K562 (cell line): Measurements from ENCODE around the gene NCCRP1. TPM values are rescaled to one million over a fixed set of nuclear protein-coding genes. Genes with fewer than 3 reads are reported as not detected.

Experiments
- RBBP5 ChIP-seq: fragments of 200-600 bp; sonication (generic); IDR thresholded peaks from 2 replicates; pipeline ENCODE4 v1.6.1; 2012; ENCODE audit warnings: borderline replicate concordance, mild to moderate bottlenecking, low read length, control low read depth, inconsistent platforms; ENCODE audit not compliant: insufficient read depth, poor library complexity, severe bottlenecking
- RFX1 ChIP-seq: fragments of 450-650 bp; IDR thresholded peaks from 2 replicates; pipeline ENCODE4 v1.6.1; 2016; ENCODE audit warnings: mild to moderate bottlenecking, moderate library complexity
- WHSC1 ChIP-seq: IDR thresholded peaks from one replicate; pipeline ENCODE4 v1.6.1; 2012; ENCODE audit warnings: low read length, control low read depth, inconsistent platforms
- polyA plus RNA-seq, 8 experiments: library from polyadenylated mRNA; depleted of rRNA in 4 of 8; stranded (reverse) in 5 of 8; unstranded in 3 of 8; fragments of >200 nt; fragmentation: Nextera tagmentation in 2 of 8; fragmentation: Illumina TruSeq in 1 of 8; extraction: Ambion mirVana in 2 of 8; extraction: Trizol in 1 of 8; gene quantifications; 2 replicates each; pipeline versions ENCODE4 v1.2.1 to v1.2.3, GENCODE V29; 2011 to 2014; ENCODE audit warnings: inconsistent platforms in 1 of 8, missing spikeins in 1 of 8
- total RNA-seq, 7 experiments: library from RNA; depleted of rRNA in 6 of 7; stranded (reverse); fragments of >200 nt in 6 of 7; fragmentation: Illumina TruSeq in 2 of 7; extraction: Trizol in 2 of 7; gene quantifications; 2 replicates each; pipeline versions ENCODE4 v1.2.1 to v1.2.3, GENCODE V29; 2011 to 2021; ENCODE audit warnings: low replicate concordance in 1 of 7
- TF ChIP-seq, protein P1 (sequence below): fragments of 450-650 bp; IDR thresholded peaks from 2 replicates; pipeline ENCODE4 v1.6.1; 2017; ENCODE audit warnings: antibody characterized with exemption, mild to moderate bottlenecking

Gene NCCRP1
- total and polyA plus RNA-seq, 9 of the 15 experiments (the other 6 are each of a cell fraction or from before 2014, with no cell fraction given) = 0.05 TPM; not detected in 8

DNA sequence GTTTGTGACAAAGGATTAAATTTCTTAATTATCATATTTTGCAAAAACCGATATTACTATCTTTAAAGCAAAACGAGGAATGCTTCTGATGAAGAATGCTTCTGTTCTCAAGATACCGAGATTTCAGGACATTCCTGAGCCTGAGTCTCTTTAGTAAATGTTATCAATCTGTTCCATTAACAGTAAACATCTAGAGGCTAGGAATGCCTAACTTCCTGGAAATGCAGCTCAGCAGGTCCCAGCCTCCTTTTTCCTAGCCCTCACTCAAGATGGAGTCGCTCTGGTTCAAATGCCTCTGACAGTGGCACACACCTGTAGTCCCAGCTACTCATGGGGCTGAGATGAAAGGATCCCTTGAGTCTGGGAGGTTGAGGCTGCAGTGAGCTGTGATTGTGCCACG, 54.3 kb downstream of the NCCRP1 start (continued):
- TF ChIP-seq, protein P1, sequence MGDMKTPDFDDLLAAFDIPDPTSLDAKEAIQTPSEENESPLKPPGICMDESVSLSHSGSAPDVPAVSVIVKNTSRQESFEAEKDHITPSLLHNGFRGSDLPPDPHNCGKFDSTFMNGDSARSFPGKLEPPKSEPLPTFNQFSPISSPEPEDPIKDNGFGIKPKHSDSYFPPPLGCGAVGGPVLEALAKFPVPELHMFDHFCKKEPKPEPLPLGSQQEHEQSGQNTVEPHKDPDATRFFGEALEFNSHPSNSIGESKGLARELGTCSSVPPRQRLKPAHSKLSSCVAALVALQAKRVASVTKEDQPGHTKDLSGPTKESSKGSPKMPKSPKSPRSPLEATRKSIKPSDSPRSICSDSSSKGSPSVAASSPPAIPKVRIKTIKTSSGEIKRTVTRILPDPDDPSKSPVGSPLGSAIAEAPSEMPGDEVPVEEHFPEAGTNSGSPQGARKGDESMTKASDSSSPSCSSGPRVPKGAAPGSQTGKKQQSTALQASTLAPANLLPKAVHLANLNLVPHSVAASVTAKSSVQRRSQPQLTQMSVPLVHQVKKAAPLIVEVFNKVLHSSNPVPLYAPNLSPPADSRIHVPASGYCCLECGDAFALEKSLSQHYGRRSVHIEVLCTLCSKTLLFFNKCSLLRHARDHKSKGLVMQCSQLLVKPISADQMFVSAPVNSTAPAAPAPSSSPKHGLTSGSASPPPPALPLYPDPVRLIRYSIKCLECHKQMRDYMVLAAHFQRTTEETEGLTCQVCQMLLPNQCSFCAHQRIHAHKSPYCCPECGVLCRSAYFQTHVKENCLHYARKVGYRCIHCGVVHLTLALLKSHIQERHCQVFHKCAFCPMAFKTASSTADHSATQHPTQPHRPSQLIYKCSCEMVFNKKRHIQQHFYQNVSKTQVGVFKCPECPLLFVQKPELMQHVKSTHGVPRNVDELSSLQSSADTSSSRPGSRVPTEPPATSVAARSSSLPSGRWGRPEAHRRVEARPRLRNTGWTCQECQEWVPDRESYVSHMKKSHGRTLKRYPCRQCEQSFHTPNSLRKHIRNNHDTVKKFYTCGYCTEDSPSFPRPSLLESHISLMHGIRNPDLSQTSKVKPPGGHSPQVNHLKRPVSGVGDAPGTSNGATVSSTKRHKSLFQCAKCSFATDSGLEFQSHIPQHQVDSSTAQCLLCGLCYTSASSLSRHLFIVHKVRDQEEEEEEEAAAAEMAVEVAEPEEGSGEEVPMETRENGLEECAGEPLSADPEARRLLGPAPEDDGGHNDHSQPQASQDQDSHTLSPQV = 0 out of 2 replicates have a peak, but pooled peaks have one; percentile 40
- TF ChIP-seq RBBP5 (no peak), RFX1 (no peak), WHSC1 (no peak)

Other genes with a start within 250 kb of the NCCRP1 start
Only the 7 nearest of the 18 such genes appear.
- not detected in 2 replicates for gene ACP7, start 112.6 kb upstream of the NCCRP1 start, total RNA-seq (2014; rRNA removed)
- not detected in 2 replicates for gene ACP7, start 112.6 kb upstream of the NCCRP1 start, total RNA-seq (2014; rRNA removed; fragmentation: Illumina TruSeq; extraction: Trizol)
- gene ACP7, start 112.6 kb upstream of the NCCRP1 start, total RNA-seq (2015; rRNA removed; fragmentation: Illumina TruSeq; extraction: Trizol) = not detected in 2 replicates
- gene ACP7, start 112.6 kb upstream of the NCCRP1 start, total RNA-seq (2021) = not detected in 2 replicates
- gene ACP7, start 112.6 kb upstream of the NCCRP1 start, polyA plus RNA-seq (2011; rRNA removed) = not detected in 2 replicates
- not detected in 2 replicates for gene ACP7, start 112.6 kb upstream of the NCCRP1 start, polyA plus RNA-seq (2014; fragmentation: Illumina TruSeq; extraction: Trizol)
- gene ACP7, start 112.6 kb upstream of the NCCRP1 start, polyA plus RNA-seq (2014; fragmentation: Nextera tagmentation; extraction: Ambion mirVana) = not detected
- gene ACP7, start 112.6 kb upstream of the NCCRP1 start, polyA plus RNA-seq (2014; rRNA removed) = not detected in 2 replicates
- gene PAK4, start 71.2 kb upstream of the NCCRP1 start, total RNA-seq (2014; rRNA removed) = 5.8 and 9.2 TPM in 2 replicates
- 1.6 and 2.6 TPM in 2 replicates for gene PAK4, start 71.2 kb upstream of the NCCRP1 start, total RNA-seq (2014; rRNA removed; fragmentation: Illumina TruSeq; extraction: Trizol)
- gene PAK4, start 71.2 kb upstream of the NCCRP1 start, total RNA-seq (2015; rRNA removed; fragmentation: Illumina TruSeq; extraction: Trizol) = 5.4 and 6.3 TPM in 2 replicates
- gene PAK4, start 71.2 kb upstream of the NCCRP1 start, total RNA-seq (2021) = 33.1 and 33.5 TPM in 2 replicates
- 6.0 and 12.1 TPM in 2 replicates for gene PAK4, start 71.2 kb upstream of the NCCRP1 start, polyA plus RNA-seq (2011; rRNA removed)
- 10.6 and 22.2 TPM in 2 replicates for gene PAK4, start 71.2 kb upstream of the NCCRP1 start, polyA plus RNA-seq (2014; fragmentation: Illumina TruSeq; extraction: Trizol)
- under 1 TPM; 0.21 to 0.46 TPM for gene PAK4, start 71.2 kb upstream of the NCCRP1 start, polyA plus RNA-seq (2014; fragmentation: Nextera tagmentation; extraction: Ambion mirVana)
- gene PAK4, start 71.2 kb upstream of the NCCRP1 start, polyA plus RNA-seq (2014; rRNA removed) = 11.5 and 14.4 TPM in 2 replicates
- not detected in 2 replicates for gene SYCN, start 7.3 kb downstream of the NCCRP1 start, total RNA-seq (2014; rRNA removed)
- gene SYCN, start 7.3 kb downstream of the NCCRP1 start, total RNA-seq (2014; rRNA removed; fragmentation: Illumina TruSeq; extraction: Trizol) = not detected in 2 replicates
- not detected in 2 replicates for gene SYCN, start 7.3 kb downstream of the NCCRP1 start, total RNA-seq (2015; rRNA removed; fragmentation: Illumina TruSeq; extraction: Trizol)
- 0.36 TPM in 1 of 2 replicates, not detected in the other for gene SYCN, start 7.3 kb downstream of the NCCRP1 start, total RNA-seq (2021)
- not detected in 2 replicates for gene SYCN, start 7.3 kb downstream of the NCCRP1 start, polyA plus RNA-seq (2011; rRNA removed)
- not detected in 2 replicates for gene SYCN, start 7.3 kb downstream of the NCCRP1 start, polyA plus RNA-seq (2014; fragmentation: Illumina TruSeq; extraction: Trizol)
- not detected for gene SYCN, start 7.3 kb downstream of the NCCRP1 start, polyA plus RNA-seq (2014; fragmentation: Nextera tagmentation; extraction: Ambion mirVana)
- gene SYCN, start 7.3 kb downstream of the NCCRP1 start, polyA plus RNA-seq (2014; rRNA removed) = not detected in 2 replicates
- gene IFNL3, start 48.0 kb downstream of the NCCRP1 start, total RNA-seq (2014; rRNA removed) = not detected in 2 replicates
- not detected in 2 replicates for gene IFNL3, start 48.0 kb downstream of the NCCRP1 start, total RNA-seq (2014; rRNA removed; fragmentation: Illumina TruSeq; extraction: Trizol)
- gene IFNL3, start 48.0 kb downstream of the NCCRP1 start, total RNA-seq (2015; rRNA removed; fragmentation: Illumina TruSeq; extraction: Trizol) = not detected in 2 replicates
- gene IFNL3, start 48.0 kb downstream of the NCCRP1 start, total RNA-seq (2021) = not detected in 2 replicates
- not detected in 2 replicates for gene IFNL3, start 48.0 kb downstream of the NCCRP1 start, polyA plus RNA-seq (2011; rRNA removed)
- gene IFNL3, start 48.0 kb downstream of the NCCRP1 start, polyA plus RNA-seq (2014; fragmentation: Illumina TruSeq; extraction: Trizol) = not detected in 2 replicates
- gene IFNL3, start 48.0 kb downstream of the NCCRP1 start, polyA plus RNA-seq (2014; fragmentation: Nextera tagmentation; extraction: Ambion mirVana) = not detected
- not detected in 2 replicates for gene IFNL3, start 48.0 kb downstream of the NCCRP1 start, polyA plus RNA-seq (2014; rRNA removed)
- not detected in 2 replicates for gene IFNL4, start 51.9 kb downstream of the NCCRP1 start, total RNA-seq (2014; rRNA removed)
- gene IFNL4, start 51.9 kb downstream of the NCCRP1 start, total RNA-seq (2014; rRNA removed; fragmentation: Illumina TruSeq; extraction: Trizol) = not detected in 2 replicates
- gene IFNL4, start 51.9 kb downstream of the NCCRP1 start, total RNA-seq (2015; rRNA removed; fragmentation: Illumina TruSeq; extraction: Trizol) = not detected in 2 replicates
- not detected in 2 replicates for gene IFNL4, start 51.9 kb downstream of the NCCRP1 start, total RNA-seq (2021)
- gene IFNL4, start 51.9 kb downstream of the NCCRP1 start, polyA plus RNA-seq (2011; rRNA removed) = not detected in 2 replicates
- not detected in 2 replicates for gene IFNL4, start 51.9 kb downstream of the NCCRP1 start, polyA plus RNA-seq (2014; fragmentation: Illumina TruSeq; extraction: Trizol)
- gene IFNL4, start 51.9 kb downstream of the NCCRP1 start, polyA plus RNA-seq (2014; fragmentation: Nextera tagmentation; extraction: Ambion mirVana) = not detected
- not detected in 2 replicates for gene IFNL4, start 51.9 kb downstream of the NCCRP1 start, polyA plus RNA-seq (2014; rRNA removed)
- gene IFNL2, start 71.4 kb downstream of the NCCRP1 start, total RNA-seq (2014; rRNA removed) = not detected in 2 replicates
- gene IFNL2, start 71.4 kb downstream of the NCCRP1 start, total RNA-seq (2014; rRNA removed; fragmentation: Illumina TruSeq; extraction: Trizol) = not detected in 2 replicates
- not detected in 2 replicates for gene IFNL2, start 71.4 kb downstream of the NCCRP1 start, total RNA-seq (2015; rRNA removed; fragmentation: Illumina TruSeq; extraction: Trizol)
- not detected in 2 replicates for gene IFNL2, start 71.4 kb downstream of the NCCRP1 start, total RNA-seq (2021)
- not detected in 2 replicates for gene IFNL2, start 71.4 kb downstream of the NCCRP1 start, polyA plus RNA-seq (2011; rRNA removed)
- gene IFNL2, start 71.4 kb downstream of the NCCRP1 start, polyA plus RNA-seq (2014; fragmentation: Illumina TruSeq; extraction: Trizol) = not detected in 2 replicates
- not detected for gene IFNL2, start 71.4 kb downstream of the NCCRP1 start, polyA plus RNA-seq (2014; fragmentation: Nextera tagmentation; extraction: Ambion mirVana)
- gene IFNL2, start 71.4 kb downstream of the NCCRP1 start, polyA plus RNA-seq (2014; rRNA removed) = not detected in 2 replicates
- gene IFNL1, start 99.4 kb downstream of the NCCRP1 start, total RNA-seq (2014; rRNA removed) = not detected in 2 replicates
- gene IFNL1, start 99.4 kb downstream of the NCCRP1 start, total RNA-seq (2014; rRNA removed; fragmentation: Illumina TruSeq; extraction: Trizol) = not detected in 2 replicates
- gene IFNL1, start 99.4 kb downstream of the NCCRP1 start, total RNA-seq (2015; rRNA removed; fragmentation: Illumina TruSeq; extraction: Trizol) = not detected in 2 replicates
- gene IFNL1, start 99.4 kb downstream of the NCCRP1 start, total RNA-seq (2021) = not detected in 2 replicates
- gene IFNL1, start 99.4 kb downstream of the NCCRP1 start, polyA plus RNA-seq (2011; rRNA removed) = not detected in 2 replicates
- gene IFNL1, start 99.4 kb downstream of the NCCRP1 start, polyA plus RNA-seq (2014; fragmentation: Illumina TruSeq; extraction: Trizol) = not detected in 2 replicates
- gene IFNL1, start 99.4 kb downstream of the NCCRP1 start, polyA plus RNA-seq (2014; fragmentation: Nextera tagmentation; extraction: Ambion mirVana) = not detected
- gene IFNL1, start 99.4 kb downstream of the NCCRP1 start, polyA plus RNA-seq (2014; rRNA removed) = not detected in 2 replicates